ENCODE results near the gene RASA4. TPM values are rescaled to one million over a fixed set of nuclear protein-coding genes. Genes with fewer than 3 reads are reported as not detected.
"Not testable (repeated sequence)": the region's sequence is repeated elsewhere in the genome, so short reads cannot be mapped to it uniquely, and the experiment has no call there.

RASA4 gene
- total RNA-seq, 2 experiments from 2014 or later, result 53.7 to 54.2 TPM

DNA sequence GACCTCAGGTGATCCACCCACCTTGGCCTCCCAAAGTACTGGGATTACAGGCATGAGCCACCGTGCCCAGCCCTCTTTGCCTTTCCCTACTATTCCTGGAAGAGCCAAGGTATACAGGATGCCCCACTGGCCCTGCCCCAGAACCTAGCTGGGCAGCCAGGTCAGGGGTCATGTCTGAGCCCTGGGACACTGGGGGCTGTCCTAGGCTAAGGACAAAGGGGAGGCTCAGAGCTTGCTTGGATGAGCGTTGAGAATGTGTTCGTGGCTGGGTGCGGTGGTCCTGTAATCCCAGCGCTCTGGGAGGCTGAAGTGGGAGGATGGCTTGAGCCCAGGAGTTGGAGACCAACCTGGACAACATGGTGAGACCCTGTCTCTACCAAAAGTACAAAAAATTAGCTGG, 38.1 kb downstream of the RASA4 start:
- not testable (repeated sequence) for H3K27me3 Mint-ChIP-seq, H3K27ac Mint-ChIP-seq, H3K36me3 Mint-ChIP-seq, DNase-seq, H3K4me1 Mint-ChIP-seq, H3K9me3 Mint-ChIP-seq, H3K4me3 Mint-ChIP-seq

DNA sequence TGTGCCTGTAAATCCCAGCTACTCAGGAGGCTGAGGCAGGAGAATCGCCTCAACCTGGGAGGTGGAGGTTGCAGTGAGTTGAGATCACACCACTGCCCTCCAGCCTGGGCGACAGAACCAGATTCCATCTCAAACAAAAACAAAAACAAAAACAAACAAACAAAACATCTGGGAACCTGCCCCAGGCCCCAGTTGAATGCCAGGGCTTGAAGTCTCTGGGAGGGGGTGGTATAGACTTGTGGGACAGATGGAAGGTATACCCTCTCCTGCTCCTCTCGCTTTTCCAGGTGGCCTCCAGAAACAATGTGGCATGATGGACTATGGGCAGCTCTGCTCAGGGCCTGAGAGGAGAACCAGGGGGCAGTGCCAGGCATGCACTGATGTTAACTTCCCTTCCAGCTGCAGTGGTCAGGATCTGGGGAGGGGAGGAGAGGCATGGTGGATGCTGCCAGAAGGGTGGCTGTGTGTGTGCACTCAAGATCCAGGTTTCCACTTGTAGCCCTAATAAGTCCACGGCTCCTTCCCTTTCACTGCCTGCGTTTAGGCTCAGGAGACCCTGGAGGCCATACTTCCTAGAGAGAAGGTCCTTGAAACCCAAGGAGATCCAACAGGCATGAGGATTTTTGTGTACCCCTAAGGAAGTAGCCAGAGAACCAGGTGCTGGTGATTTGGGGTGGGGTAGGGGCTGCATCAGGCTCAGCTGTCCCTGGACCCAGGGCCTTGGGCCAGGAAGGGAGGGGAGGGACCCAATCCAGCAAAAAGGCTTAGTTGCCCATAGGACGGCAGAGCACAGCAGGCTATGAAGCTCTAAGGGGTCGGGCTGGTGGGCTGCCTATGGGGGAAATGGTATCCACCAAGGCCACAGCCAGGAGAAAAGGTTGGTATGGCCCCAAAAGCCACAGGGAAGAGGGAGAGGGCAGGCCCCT, 39.0 kb downstream of the RASA4 start:
- H3K4me1 Mint-ChIP-seq, H3K4me3 Mint-ChIP-seq, H3K27me3 Mint-ChIP-seq, H3K36me3 Mint-ChIP-seq, H3K9me3 Mint-ChIP-seq, H3K27ac Mint-ChIP-seq, DNase-seq: not testable (repeated sequence)

DNA sequence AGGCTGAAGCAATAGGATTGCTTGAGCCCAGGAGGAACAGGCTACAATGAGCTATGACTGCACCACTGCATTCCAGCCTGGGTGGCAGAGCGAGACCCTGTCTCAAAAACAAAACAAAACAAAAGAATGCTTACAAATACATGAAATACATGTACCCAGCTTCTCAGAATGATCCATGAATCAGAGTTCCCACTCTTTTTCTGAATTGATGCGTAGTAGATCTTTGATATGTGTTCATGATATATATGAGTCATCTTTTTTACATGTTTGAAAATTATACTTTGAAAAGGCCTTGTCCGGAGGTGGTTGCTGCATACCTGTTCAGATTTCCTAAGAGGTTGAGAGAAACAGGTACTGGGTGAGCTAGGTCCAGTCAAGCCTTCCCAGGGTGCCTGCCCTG, 40.2 kb downstream of the RASA4 start:
- not testable (repeated sequence) for H3K27me3 Mint-ChIP-seq, H3K9me3 Mint-ChIP-seq, H3K36me3 Mint-ChIP-seq, DNase-seq, H3K4me1 Mint-ChIP-seq, H3K4me3 Mint-ChIP-seq, H3K27ac Mint-ChIP-seq

DNA sequence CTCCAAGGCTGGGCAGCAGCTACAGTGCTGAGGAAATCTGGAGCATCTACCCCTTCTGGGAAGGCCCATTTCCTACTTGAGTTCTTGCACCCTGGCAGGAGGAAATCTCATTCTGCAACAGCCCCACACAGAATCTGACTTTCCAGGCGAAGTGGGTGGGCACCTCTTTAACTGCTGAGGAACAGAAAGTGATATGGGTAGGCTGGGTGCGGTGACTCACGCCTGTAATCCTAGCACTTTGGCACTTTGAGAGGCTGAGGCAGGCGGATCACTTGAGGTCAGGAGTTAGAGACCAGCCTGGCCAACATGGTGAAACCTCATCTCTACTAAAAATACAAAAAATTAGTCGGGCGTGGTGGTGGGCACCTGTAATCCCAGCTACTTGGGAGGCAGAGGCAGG, 41.9 kb downstream of the RASA4 start:
- H3K4me1 Mint-ChIP-seq, H3K36me3 Mint-ChIP-seq, H3K27ac Mint-ChIP-seq, H3K9me3 Mint-ChIP-seq, H3K27me3 Mint-ChIP-seq, DNase-seq, H3K4me3 Mint-ChIP-seq: not testable (repeated sequence)

DNA sequence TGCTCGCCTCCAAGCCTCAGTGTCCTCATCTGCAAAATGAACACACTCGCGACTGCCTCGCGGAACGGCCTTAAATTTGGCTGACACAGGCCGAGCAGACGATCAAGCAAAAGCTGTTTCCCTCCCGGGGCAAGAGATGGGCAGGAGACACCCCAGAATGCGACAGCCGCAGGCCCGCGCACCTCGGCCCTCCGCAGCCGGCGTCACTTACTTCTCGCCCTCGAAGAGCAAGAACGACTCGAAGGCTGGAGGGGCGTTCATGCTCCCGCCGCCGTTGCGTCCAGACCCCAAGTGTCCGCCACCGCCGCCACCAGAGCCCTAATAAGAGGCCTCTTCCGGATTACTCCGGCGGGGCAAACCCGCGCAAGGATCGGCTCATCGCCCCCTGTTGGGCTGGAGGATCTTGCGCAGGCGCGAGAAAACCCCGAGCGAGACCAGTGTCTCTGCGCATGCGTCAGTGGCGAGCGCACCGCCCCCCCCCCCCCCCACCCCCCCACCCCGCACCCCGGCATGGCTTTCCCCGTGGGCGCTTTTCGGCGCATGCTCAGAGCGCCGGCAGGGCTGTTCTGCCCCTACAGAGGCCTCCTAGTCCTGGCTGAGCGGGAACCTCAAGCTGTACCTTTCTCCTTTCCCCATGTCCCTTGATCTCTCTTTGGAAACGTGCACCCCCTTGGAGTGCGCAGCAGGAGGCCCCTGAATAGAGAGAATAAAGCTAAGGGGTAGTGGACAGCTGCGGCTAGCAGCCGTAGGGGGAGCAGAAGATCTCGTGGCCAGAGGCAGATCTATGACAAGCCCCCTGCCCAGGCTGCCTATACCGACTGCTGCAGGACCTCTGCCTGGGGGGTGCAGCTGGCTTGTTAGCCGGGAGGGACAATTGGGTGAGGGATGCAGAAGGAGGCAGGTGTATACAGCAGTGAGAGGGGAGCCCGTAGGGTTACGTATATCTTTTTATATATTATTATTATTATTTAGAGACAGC, 44.0 kb downstream of the RASA4 start, which contains the start of gene POLR2J3:
Gene POLR2J3 (minus strand): TSS at position 323 of the 979 bp plus-strand sequence. CDS start 62 bp downstream, at position 261.
- H3K36me3 Mint-ChIP-seq, H3K9me3 Mint-ChIP-seq, H3K27me3 Mint-ChIP-seq, H3K4me1 Mint-ChIP-seq: not testable (repeated sequence)
- Mint-ChIP-seq H3K27ac (peak within 1 kb of the TSS; percentile 82), H3K4me3 (peak within 1 kb of the TSS; percentile 91)
- DNase-seq, result peak; percentile 97

DNA sequence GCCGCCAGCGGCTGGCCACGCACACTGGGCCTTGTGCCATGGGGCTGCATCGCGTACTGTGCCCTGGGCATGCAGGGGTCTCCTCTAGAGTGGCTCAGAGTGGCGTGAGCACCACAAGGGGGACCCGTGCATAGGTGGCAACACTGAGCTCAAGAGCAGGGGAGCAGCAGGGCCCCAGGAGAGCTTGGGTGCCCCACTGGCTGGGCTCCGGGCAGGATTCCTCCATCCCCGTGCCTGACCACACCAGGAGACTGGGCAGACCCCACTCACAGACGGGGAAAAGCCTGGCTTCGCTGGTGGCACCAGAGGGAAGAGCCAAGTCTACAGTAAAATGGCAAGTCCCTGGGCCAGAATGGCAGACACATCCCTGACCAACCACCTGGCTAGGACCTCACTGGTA, 47.9 kb downstream of the RASA4 start:
- H3K4me3 Mint-ChIP-seq, H3K4me1 Mint-ChIP-seq, H3K9me3 Mint-ChIP-seq, H3K27me3 Mint-ChIP-seq, H3K27ac Mint-ChIP-seq, DNase-seq, H3K36me3 Mint-ChIP-seq: not testable (repeated sequence)

DNA sequence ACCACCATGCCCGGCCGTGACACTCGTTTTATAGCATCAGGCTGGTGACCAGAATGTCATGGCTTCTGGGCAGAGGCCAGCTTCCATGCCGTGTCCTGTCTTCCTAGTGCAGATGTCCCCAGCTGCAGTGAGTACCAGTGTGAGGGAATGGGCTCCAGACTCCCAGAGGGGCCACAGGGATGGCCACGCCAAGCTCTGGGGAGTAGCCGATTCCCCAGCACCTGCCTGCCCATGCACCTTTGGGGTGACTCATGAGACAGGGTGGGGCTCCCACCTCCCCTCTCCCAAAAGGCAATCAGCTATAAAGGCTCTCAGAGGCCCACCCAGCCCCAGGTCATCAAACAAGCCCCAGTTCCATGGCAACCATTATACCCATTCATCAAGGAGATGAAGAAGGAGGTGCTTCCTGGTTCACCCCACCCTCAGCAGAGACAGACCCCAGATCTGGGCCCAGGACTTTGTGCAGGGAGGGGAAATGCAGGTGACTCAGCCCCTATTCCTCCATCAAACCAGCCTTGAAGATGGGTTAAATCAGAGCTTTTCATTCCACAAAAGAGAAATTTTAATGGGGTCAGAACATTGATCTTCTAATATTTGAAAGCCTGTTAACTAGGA, 65.6 kb downstream of the RASA4 start, which contains the start of gene SPDYE2:
Gene SPDYE2 (plus strand): TSS at position 419 of the 615 bp plus-strand sequence. CDS start 2,030 bp downstream, outside the sequence.
- not testable (repeated sequence) for H3K4me3 Mint-ChIP-seq, H3K27me3 Mint-ChIP-seq, DNase-seq, H3K27ac Mint-ChIP-seq, H3K36me3 Mint-ChIP-seq, H3K9me3 Mint-ChIP-seq, H3K4me1 Mint-ChIP-seq

DNA sequence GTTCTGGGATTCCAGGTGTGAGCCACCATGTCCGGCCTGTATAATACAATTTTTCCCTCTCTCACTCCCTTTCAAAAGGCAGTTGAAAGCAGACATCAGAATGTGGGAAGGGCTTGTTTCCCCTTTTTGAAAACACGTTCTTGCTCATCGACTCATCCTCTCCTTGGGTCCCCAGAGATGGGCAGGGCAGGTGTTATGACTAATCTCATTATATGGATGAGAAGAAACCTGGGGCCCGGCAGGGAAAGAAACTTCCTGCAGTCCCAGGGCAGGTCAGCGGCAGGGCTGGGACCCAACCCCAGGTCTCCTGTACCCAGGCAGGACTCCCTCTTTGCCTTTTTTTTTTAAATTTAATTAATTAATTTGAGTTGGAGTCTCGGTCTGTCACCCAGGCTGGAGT, 70.2 kb downstream of the RASA4 start:
- H3K27ac Mint-ChIP-seq, DNase-seq, H3K4me3 Mint-ChIP-seq, H3K9me3 Mint-ChIP-seq, H3K27me3 Mint-ChIP-seq, H3K36me3 Mint-ChIP-seq, H3K4me1 Mint-ChIP-seq: not testable (repeated sequence)

DNA sequence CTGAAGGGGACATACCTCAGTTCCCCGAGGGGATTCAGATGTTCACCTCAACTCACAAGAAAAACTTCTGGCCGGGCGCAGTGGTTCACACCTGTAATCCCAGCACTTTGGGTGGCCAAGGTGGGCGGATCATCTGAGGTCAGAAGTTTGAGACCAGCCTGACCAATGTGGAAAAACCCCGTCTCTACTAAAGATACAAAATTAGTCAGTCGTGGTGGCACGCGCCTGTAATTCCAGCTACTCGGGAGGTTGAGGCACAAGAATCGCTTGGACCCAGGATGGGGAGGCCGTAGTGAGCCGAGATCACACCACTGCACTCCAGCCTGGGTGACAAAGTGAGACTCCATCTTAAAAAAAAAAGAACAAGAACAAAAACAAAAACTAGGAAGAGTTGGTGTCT, 71.3 kb downstream of the RASA4 start:
- not testable (repeated sequence) for DNase-seq, H3K9me3 Mint-ChIP-seq, H3K36me3 Mint-ChIP-seq, H3K27me3 Mint-ChIP-seq, H3K27ac Mint-ChIP-seq, H3K4me3 Mint-ChIP-seq, H3K4me1 Mint-ChIP-seq

DNA sequence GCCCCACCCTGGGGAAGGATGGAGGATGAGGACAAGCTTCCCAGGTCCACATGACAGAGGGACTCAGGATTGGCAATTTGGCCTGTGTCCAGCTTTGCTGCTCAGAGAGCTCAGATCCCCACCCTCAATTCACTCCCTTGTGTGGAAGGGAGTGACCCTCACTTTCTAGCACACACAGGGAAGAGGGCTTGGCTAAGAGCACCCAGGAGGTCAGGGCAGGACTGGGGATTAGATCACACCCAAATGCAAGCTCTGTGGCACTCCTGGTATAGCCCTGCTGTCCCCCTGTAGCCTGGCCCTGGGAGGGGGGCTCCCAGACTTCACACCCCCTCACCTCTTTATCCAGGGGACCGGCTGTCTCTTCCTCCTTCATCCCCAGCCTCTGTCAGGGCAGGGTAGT, 72.2 kb downstream of the RASA4 start:
- not testable (repeated sequence) for H3K4me3 Mint-ChIP-seq, H3K9me3 Mint-ChIP-seq, H3K4me1 Mint-ChIP-seq, H3K27ac Mint-ChIP-seq, H3K27me3 Mint-ChIP-seq, H3K36me3 Mint-ChIP-seq, DNase-seq

DNA sequence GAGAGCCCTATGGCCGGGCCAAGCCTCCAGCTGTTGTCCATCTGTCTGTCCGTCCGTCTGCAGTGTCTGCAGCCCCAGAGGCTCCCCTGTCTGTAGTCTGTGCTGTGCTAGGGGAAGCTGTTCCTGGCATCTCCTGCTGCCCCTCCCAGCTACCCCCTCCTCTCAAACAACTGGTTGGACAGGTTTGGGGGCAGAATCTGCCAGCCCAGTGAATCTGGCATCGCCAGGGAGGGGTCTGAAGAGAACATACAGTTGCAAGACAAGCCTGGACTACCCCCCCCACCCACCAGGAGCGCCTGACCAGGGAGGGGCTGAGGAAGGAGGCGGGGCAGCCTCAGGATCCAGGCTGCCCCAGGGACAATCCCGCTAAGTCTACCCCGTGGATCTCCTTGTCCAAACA, 73.0 kb downstream of the RASA4 start, which contains the start of gene UPK3BL2:
Gene UPK3BL2 (minus strand): TSS at position 101 of the 400 bp plus-strand sequence. CDS start 60 bp downstream, at position 41.
- H3K27ac Mint-ChIP-seq, H3K27me3 Mint-ChIP-seq, H3K4me3 Mint-ChIP-seq, H3K36me3 Mint-ChIP-seq, DNase-seq, H3K9me3 Mint-ChIP-seq, H3K4me1 Mint-ChIP-seq: not testable (repeated sequence)

DNA sequence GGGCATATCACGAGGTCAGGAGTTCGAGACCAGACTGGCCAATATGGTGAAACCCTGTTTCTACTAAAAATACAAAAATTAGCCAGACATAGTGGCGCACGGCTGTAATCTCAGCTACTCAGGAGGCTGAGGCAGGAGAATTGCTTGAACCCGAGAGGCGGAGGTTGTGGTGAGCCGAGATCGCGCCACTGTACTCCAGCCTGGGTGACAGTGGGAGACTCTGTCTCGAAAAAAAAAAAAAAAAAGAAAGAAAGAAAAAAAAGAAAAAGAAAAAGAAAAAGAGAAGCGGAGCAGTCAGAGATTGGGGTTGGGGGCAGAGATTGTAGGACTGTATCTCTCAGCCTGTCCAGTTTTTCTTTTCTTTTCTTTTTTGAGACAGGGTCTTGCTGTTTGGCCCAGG, 73.8 kb downstream of the RASA4 start:
- H3K27me3 Mint-ChIP-seq, H3K9me3 Mint-ChIP-seq, H3K4me3 Mint-ChIP-seq, H3K27ac Mint-ChIP-seq, H3K4me1 Mint-ChIP-seq, H3K36me3 Mint-ChIP-seq, DNase-seq: not testable (repeated sequence)

DNA sequence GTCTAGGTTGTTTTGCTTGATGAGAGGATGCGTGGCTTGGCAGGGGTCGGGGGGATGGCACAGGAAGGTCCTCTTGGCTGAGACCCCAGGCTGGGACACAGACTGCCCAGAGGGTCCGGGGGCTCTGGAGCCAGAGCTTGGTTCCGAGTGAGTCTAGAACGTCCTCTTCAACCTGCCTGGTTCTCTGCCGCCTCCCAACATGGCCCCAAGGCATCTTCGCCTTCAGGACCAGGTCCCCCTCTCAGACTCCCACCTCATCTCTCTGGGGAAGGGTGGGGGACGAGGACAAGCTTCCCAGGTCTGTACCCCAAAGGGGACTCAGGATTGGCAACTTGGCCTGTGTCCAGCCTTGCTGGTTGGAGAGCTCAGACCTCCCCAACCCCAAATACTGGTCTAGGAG, 74.5 kb downstream of the RASA4 start:
- H3K9me3 Mint-ChIP-seq, H3K36me3 Mint-ChIP-seq, H3K27ac Mint-ChIP-seq, DNase-seq, H3K4me3 Mint-ChIP-seq, H3K27me3 Mint-ChIP-seq, H3K4me1 Mint-ChIP-seq: not testable (repeated sequence)

DNA sequence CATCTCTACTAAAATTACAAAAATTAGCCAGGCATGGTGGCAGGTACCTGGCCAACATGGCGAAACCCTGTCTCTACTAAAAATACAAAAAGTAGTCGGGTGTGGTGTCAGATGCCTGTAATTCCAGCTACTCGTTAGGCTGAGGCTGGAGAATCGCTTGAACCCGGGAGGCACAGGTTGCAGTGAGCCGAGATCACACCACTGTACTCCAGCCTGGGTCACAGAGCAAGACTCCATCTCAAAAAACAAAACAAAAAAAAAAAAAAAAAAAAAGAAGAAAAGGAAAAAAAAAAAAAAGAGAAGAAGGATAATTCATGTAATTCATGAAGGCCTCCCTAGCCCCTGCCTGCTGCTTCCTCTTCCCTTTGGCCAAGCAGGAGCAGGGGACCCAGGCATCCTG, 76.0 kb downstream of the RASA4 start:
- H3K9me3 Mint-ChIP-seq, H3K36me3 Mint-ChIP-seq, H3K27ac Mint-ChIP-seq, H3K4me3 Mint-ChIP-seq, H3K27me3 Mint-ChIP-seq, H3K4me1 Mint-ChIP-seq, DNase-seq: not testable (repeated sequence)

DNA sequence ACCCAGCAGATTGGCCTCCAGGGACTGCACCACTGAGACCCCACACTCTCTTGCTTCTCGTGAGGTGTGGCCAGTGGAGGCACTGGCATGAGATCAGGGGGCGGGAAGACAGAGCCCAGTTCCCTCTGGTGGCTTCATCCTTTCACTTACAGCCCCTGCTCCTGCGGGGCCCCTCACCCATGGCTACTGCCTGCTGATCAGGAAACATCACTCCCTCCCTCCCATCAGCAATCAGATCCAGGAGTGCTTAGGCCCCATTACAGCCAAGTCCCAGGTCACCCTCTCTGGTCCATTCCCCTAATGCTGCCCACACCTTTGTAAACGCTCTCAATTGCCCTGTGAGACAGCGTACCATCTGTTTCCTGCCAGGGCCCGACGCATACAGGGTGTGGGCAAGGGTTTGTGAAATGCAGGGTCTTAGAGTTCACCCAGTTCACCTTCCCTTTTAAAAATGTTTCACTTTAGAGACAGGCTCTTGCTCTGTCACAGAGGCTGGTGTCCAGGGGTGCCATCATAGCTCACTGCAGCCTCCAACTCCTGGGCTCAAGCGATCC, 81.4 kb downstream of the RASA4 start:
- H3K27me3 Mint-ChIP-seq, H3K4me3 Mint-ChIP-seq, H3K27ac Mint-ChIP-seq: not testable (repeated sequence)

More for the DNA sequence above, 81.4 kb downstream of the RASA4 start:
- H3K36me3 Mint-ChIP-seq, H3K9me3 Mint-ChIP-seq, H3K4me1 Mint-ChIP-seq, DNase-seq: not testable (repeated sequence)
